GM19238 (cell line): ENCODE measurements around the gene PMCH.
"Not testable (repeated sequence)": the region's sequence is repeated elsewhere in the genome, so short reads cannot be mapped to it uniquely, and the experiment has no call there.

Experiments used
- DNase-seq: peaks from one replicate; pipeline ENCODE4 v3.0.0; 2011; ENCODE audit warnings: low spot score; ENCODE audit not compliant: insufficient read length

The PMCH gene

GRCh38 chr12:102197789-102198188 lies at the start of gene PMCH:
PMCH (minus strand) TSS chr12:102197833; CDS start chr12:102197770, 63 bp downstream.
- DNase-seq = no peak

- DNase-seq = not testable (repeated sequence)
Observed at GRCh38 chr12:102240859-102241258, 43.2 kb upstream of the PMCH start.

GRCh38 chr12:102234599-102234998 lies 37.0 kb upstream of the PMCH start:
- no peak for DNase-seq

GRCh38 chr12:102232446-102232845 lies 34.8 kb upstream of the PMCH start:
- DNase-seq = no peak

- no peak for DNase-seq
Observed at GRCh38 chr12:102232036-102232435, 34.4 kb upstream of the PMCH start.

GRCh38 chr12:102227954-102228353 lies 30.3 kb upstream of the PMCH start:
- DNase-seq = no peak

GRCh38 chr12:102220736-102221135 lies 23.1 kb upstream of the PMCH start:
- DNase-seq = no peak

GRCh38 chr12:102215992-102216691 lies 18.5 kb upstream of the PMCH start:
- DNase-seq = no peak

- DNase-seq = no peak
Observed at GRCh38 chr12:102204025-102204424, 6.4 kb upstream of the PMCH start.

- no peak for DNase-seq
Observed at GRCh38 chr12:102202556-102202955, 4.9 kb upstream of the PMCH start.

GRCh38 chr12:102201436-102202061 lies 3.9 kb upstream of the PMCH start:
- no peak for DNase-seq

- no peak for DNase-seq
Observed at GRCh38 chr12:102195826-102196225, 1.8 kb downstream of the PMCH start.

GRCh38 chr12:102182635-102183034 lies 15.0 kb downstream of the PMCH start:
- no peak for DNase-seq

- no peak for DNase-seq
Observed at GRCh38 chr12:102174761-102175160, 22.9 kb downstream of the PMCH start.

GRCh38 chr12:102174117-102174516 lies 23.5 kb downstream of the PMCH start:
- no peak for DNase-seq

- DNase-seq = no peak
Observed at GRCh38 chr12:102172436-102172835, 25.2 kb downstream of the PMCH start.

GRCh38 chr12:102171951-102172350 lies 25.7 kb downstream of the PMCH start:
- no peak for DNase-seq

- DNase-seq = no peak
Observed at GRCh38 chr12:102169922-102170621, 27.6 kb downstream of the PMCH start.

GRCh38 chr12:102167821-102168604 lies 29.6 kb downstream of the PMCH start:
- DNase-seq = no peak

- DNase-seq = no peak
Observed at GRCh38 chr12:102163383-102163782, 34.2 kb downstream of the PMCH start.

- not testable (repeated sequence) for DNase-seq
Observed at GRCh38 chr12:102155206-102155605, 42.4 kb downstream of the PMCH start.
